NCI-H1436 treated with DMSO at 0.1 percent for 48 hours (cell line): ENCODE measurements around the gene TMEM45B.
"Not testable (repeated sequence)": the region's sequence is repeated elsewhere in the genome, so short reads cannot be mapped to it uniquely, and the experiment has no call there.

Source experiments
- DNase-seq: peaks from one replicate; lab custom pipeline; 2025; lab: John Stamatoyannopoulos, UW

The TMEM45B gene

DNA sequence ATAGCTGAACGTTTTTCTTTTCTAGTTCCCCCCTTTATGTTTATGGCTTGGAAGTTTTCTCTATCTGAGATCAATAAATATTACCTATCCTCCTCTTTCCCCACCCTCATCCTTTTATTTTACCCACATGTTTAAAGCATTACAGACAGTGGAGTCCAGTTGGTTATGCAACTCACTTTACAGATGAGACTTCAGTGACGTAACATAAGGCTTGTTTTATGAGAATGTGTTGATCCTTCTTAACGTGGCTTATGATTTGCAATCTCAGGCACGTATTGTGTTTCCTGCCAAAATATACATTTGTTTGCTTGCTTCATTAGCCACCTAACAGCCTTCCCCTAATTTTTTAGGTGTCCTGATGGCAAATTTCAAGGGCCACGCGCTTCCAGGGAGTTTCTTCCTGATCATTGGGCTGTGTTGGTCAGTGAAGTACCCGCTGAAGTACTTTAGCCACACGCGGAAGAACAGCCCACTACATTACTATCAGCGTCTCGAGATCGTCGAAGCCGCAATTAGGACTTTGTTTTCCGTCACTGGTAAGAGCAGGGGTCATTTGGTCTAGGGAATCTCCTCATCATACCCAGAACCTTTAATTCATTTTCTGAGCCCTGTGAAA, 36.6 kb downstream of the TMEM45B start:
- no peak for DNase-seq

DNA sequence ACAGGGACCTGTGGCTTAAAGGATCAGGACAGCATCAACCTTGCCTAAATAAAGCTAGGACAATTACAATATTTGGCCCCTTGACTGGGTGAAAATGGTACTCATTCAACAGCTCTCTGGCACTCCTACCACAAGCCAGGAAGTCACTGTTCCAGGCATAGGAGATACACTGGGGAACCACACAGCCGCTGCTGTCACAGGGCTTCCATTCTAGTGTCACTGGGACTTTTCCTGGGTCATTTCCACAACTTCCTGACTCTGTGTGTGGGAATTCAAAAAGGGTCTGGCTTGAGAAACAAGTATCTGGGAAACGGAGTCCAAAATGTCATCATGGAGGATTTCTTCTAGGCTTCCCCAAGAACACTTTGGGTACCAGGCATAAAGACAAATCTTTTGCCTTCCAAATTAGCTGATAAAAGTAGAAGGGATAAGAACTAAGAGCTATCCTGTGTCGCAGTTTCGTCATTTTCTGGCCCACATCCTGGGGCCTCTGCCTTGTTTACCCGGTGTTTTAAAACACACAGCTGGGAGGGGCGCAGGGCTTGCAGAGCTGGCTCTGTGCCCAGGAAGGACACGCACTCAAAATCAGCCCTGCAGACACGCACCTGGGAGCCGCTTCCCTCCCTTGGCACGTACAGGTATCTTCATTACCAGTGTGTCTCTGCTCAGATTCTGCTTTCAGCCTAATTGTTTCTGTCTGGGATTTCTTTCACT, 38.0 kb downstream of the TMEM45B start:
- peak; percentile 51 for DNase-seq

DNA sequence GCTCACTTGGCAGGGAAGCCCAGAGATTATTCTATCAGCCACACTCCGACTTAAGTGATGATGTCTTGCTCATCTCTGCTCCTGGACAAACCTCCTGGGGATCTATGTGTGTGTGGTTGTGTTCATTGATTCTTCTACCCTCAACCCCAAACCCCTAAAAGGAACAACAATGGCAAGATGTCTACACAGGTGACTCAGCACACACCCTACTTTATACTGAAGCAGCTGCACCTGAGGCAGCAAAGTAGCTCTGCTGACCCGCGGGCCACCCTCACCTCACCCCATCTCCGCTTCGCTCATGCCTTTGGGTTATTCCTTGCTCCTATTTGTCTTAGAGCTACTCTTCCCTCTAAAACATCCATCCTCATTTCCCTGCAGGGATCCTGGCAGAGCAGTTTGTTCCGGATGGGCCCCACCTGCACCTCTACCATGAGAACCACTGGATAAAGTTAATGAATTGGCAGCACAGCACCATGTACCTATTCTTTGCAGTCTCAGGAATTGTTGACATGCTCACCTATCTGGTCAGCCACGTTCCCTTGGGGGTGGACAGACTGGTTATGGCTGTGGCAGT, 38.7 kb downstream of the TMEM45B start:
- no peak for DNase-seq

DNA sequence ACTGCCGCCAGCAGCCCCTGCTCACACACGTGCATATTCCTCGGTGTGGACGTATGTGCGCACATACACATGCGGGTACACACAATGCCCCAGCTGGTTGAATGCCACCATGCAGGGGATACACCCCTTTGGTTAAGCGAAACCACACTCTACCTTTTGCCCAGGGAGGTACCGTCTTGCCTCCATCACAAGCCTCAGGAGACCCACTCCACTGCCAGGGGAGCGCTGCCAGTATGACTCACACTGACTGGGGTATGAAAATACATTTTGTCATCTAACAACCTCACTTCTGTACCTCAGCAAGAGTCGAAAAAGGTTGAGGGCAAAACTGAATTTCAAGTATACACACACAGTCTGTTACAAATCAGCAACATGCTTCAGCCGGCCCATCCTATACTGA, 39.4 kb downstream of the TMEM45B start:
- no peak for DNase-seq

DNA sequence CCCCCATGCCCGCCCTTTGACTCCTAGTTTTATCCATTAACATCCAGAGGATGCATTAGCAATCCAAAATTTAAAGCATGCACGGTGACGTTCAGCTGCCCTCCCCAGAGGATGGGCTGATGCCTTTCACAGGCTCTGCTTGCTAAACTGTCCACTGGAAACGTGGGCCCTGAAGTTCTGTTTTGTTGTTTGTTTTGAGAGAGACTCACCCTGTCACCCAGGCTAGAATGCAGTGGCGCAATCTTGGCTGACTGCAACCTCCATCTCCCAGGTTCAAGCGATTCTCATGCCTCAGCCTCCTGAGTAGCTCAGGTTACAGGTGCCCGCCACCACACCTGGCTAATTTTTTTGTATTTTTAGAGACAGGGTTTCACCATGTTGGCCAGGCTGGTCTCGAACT, 40.4 kb downstream of the TMEM45B start:
- no peak for DNase-seq

DNA sequence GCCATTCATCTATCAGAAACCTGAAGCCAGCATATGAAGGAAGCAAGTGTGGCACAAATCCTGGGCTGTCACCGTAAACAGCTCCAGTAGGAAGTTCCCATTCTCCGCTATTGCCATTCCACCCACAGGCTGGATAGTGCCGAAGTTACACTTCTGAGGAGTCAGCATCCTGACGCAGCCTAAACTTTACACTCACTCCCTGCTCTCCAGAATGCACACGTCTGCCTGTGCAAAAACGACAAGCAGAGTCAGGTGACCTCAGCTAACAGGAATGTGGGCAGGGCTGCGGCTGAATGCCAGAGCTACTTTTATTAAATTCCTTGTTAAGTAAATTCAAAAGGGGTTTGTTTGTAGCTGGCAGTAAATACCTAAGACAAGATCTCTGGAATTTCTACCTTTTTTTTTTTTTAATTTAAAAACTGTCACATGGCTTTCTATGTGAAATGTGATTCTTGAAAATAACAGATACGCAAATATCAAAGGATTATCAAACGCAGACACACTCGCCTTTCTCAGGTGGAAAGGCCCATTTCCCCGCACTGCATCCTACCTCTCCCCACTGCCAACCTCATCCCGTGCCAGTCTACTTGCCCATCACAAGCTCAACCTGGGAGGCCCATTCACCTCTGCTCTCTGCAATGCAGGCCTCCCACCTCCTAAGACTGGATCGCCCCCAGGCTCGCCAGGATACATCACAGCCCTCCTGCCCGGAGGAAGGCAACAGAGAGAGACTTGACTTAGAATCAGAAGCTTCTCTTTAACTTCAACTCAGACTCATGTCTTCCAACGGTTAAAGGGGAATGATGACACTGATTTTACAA, 46.3 kb downstream of the TMEM45B start:
- no peak for DNase-seq

DNA sequence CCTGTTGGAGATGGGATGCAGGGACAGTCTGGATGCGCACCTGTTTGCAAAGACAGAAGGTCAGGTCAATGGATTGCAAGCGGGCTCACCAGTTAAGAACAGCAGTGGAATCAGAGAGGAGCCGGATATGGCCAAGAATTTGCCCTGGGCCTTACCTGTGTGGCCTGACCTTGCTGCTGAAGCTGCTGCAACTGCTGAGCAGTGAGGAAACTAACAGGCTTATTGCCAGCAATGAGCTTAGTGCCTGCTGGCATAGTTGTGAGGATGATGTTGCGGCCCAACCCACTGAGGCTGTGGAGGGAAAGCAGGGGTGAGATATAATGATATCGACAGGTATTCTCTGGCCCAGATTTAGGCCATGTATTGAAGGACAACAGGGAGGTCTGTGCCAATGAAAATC, 49.2 kb downstream of the TMEM45B start:
- no peak for DNase-seq

DNA sequence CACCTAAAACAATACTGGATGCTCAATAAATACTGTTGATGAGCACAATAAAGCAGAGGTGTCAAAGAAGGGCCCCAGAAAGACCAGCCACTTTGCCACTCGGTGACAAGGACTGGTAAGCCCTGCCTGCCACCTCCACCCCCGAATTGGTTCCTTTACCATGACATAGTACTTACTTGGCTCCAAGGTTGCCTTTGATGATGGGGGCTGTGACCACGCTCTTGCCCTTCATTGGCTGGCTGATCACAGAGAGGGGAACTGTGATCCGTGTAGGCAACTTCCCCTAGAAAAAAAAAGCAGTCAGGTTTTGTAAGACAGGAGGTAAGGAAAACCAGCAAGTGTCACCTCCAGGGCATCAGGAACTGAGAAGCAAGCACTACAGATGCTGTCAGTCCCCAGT, 50.1 kb downstream of the TMEM45B start:
- no peak for DNase-seq

DNA sequence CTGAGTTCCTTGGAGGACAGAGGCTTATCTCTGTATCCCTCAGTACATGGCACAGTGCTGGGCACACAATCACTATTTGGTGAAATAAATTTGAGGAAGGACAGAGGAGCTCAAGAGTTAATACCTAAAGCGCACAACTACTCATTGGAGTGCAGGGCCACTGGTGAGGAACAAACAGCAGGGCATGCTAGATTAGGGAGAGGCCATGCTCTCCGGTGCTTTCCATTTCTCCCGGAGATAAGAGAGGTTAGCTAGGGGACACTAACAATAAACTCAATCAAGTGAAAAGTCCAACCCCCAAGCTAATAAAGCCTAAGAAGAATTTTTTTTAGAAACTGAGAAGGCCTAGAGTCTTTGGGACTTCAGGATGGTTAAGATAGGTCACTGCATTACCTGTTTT, 50.7 kb downstream of the TMEM45B start:
- no peak for DNase-seq

DNA sequence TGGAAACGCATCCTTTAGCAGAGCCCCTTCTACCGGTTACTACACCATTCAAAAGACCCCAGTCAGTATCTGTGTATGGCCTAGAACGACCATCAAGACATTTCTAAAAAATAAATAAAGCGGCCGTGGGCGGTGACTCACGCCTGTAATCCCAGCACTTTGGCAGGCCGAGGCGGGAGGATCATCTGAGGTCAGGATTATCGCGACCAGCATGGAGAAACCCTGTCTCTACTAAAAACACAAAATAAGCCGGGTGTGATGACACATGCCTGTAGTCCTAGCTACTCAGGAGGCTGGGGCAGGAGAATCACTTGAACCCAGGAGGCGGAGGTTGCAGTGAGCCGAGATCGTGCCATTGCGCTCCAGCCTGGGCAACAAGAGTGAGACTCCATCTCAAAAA, 53.0 kb downstream of the TMEM45B start:
- DNase-seq = not testable (repeated sequence)

DNA sequence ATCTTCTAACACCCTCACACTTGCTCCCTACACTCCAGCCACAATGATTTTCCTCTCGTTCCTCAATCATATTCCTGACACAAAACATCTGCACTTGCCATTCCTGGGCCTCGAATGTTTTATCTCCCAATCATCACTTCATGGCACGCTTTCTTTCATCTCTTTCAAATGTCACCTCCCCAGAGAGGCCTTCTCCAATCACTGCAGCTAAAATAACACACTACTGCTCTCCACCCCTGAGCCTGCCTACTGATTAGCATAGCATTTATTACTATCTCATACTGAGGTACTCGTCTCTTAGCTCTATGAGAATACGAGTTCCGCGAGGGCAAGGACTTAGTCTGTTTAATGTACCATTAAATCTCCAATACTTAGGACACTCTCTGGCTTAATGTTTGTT, 56.3 kb downstream of the TMEM45B start:
- no peak for DNase-seq

DNA sequence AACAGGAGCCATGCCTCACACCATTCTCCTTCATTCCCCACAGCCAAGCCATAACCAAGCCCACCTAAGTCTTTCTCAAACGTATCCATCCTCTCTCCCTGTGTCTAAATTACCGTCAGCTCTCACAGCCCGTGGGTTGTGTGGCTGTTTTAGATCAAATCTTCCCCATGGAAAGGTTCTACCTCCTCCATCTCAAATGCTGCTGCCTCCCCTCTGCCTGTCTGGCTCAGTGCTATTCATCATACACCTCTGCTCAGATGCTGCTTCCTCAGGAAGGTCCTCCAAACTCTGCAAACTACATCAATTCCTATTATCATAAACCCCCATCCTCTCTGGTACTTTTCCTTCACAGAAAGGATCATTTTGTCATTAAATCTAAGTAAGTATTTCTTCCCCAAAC, 64.7 kb downstream of the TMEM45B start:
- DNase-seq = no peak

DNA sequence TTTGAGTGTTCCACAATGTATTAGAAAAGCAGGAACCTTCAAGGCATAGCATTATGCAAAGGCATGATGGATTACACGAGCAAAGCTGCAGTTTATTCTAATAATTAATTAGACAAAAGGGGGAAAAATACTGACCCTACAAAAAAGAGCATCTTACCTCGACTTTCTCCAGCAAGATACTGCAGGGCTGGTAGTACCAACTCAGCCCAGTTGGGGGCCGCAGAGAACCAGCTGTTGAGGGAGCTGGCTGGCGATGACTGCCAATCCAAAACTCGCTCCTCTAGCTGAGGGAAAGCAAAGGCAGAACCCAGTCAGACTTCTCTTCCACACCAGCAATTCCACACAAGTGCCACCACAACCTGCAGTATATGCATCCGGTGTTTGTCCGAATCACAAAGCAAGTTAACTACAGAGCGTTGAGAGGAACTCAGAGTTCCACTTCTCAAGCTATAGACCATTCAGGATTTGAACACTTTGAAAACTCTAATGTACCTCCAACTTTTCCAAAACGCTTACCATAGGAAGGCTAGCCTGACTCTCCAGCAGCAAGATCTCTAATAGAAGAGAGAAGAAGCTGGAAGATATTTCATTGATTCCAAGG, 66.0 kb downstream of the TMEM45B start:
- no peak for DNase-seq

DNA sequence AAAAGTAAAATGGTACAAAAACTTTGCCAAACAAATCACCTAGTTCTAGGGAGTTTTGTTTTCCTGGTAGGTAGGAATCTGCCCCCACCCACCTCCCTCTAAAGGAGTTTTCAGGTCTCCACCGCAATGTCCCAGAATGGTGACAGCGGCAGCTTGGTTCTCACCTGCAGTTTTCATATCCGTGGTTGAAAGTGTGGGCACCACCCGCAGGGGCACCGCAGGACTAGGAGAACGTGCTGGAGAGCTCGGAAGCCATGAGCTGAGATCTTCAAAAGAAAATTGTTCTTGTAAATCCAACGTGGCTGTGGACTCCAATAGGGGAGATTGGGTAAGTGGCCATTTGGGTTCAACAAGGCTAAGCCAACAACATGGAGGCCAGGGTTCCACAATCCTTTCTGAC, 68.9 kb downstream of the TMEM45B start:
- DNase-seq = no peak

DNA sequence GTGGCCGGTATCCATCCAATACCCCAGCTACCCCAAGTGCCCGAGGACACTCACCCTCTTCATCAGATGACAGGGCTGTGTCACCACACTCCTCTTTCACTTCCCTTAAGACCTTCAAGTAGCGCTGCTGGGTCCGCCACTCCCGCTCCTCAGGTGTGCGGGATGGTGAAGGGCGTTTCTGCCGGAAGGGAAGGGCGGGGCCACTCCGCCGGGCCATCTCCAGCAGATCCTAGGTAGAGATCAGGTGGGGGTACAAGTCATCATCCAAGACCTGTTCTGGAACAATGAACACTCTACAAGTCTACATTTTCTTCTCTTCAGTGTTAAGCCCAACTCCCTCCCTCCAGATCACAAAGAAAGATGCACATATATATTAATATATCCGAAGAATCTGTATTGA, 69.7 kb downstream of the TMEM45B start:
- no peak for DNase-seq

DNA sequence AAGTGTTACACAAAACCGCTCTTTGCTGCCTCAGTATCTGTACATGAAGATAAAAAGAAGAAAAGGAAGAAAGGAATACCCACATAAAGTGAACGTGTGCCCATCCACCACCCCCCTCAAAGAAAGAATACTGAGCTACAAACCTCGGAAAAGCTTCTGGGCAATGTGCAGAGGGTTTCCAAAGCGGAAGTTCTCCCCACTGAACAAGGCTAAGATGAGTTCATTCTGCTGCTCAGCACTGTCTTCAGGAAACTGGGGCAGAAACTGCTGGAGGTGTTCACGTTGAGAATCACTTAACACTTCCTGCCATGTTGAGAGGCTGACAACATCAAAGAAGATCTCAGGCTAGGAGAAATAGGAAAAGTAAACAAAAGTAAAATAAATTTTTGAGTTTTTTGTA, 72.8 kb downstream of the TMEM45B start:
- DNase-seq = no peak

DNA sequence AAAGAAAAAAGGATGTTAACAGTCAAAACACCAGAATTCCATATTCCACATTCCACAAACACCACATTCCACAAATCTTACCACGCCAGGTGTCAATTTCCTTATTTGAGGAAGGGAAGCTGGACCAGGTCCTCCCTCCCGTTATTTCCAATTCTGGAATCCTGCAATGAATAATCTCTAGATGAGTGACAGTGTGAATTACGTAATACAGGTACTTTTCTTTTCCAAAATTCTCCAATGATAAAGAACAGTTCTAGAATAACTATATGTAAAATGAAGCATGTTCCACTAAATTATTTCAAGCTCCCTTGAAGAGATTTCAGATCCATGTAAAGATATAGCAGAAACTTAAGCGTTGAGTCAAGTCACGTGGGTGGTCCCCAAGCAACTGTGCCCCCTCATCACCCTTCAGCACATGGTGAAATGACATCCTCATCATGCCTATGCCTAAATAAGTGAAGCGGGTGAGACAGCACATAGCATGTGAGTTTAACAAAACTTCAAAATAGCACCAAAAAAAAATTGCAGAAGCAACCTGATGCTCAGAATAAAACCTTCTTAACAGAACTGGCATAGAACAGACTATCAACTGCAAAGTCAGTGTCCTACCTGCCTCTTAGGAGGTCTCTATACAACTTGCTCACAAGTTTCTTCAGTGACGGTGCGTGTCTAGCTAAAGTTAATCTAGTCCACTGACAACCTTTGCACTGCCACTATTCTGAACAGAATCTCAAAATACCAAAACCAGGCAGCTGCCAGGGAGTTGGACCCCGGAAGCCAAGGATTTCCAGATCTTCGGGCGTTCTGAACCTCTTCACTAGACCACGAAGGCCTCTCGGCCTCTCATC, 78.9 kb downstream of the TMEM45B start:
- DNase-seq = no peak

DNA sequence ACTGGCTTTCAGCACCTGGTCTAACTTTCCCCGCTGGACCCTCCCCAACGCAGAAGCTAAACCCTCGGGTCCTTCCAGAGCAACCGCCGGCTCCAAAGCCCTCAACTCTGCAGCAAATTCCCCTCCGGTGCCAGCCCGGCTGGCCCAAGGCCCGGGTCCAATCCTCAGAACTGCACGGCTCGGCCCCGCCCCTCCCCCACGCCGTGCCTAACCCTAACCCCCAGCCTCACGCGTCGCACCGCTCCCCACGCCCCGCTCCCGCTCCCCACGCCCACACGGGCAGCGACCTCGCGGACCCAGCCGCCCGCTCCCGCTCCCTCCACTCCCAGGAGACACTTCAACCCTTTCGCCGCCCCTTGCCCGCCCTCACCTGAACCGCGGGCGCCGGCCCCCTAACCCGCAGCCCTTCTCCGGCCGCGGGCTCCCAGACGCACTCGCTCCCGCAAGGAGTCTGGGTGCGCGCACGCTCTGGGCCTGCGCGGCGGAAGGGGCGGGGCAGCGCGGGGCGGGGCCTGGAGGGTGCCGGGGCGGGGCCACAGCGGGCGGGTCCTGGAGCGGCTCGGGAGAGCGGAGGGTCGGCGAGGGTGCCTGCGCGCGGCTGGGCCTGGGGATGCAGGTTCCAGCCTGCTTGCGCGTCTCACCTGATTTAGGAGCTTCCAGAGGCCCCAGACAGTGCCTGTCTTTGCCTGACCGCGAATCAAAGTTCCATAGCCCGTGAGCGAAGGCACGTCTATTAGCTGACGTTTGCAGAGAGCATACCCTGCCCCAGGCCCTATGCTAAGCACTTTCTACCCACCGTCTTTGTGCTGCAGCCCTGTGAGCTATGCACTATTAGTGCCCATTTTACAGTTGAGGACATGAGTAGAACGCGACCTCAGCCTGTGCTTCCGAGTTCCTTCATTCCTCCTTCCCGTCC, 79.7 kb downstream of the TMEM45B start, which contains the start of gene NFRKB:
TSS of gene NFRKB (minus strand) at position 453 of the 916 bp plus-strand sequence. CDS start 2,729 bp downstream, outside the sequence.
- peak; percentile 8 for DNase-seq

DNA sequence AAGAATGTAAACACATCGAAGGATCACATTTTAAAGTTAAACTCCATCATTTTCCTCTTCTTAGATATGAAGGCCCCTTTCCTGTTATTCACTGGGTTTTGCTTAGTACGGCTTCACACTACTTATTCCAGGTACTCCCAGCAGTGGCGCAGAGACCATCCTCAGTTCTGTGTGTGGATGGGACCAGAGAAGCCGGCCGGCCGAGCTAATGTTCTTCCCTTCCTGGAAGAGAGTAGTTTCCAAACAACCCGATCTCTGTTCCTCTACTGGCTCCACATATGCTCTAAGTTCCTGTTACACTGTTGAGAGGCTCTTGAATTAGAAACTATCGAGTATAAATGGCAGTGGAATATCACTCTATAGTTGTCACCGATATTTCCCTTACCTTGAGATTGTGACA, 80.4 kb downstream of the TMEM45B start:
- DNase-seq = peak; percentile 0

DNA sequence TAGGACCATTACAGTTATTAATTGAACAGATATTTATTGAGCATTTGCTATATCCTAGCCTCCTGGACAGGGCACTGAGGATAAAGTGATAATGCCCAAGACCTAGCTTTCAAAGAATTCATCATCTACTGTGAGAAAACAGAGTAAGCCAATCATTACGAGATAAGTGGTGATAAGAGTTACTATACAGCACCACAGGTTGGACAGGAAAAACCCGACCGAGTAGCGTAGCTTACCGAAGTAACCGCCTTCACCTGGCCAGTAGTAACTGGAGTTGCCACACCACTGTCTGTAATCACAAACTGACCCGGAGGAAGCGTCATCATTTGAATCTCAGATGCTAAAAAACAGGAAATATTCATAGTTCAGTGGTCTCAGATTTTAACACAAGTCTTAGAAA, 89.8 kb downstream of the TMEM45B start:
- no peak for DNase-seq
